IPS-18c (cell line): ENCODE data around the gene NDEL1.
A peak's percentile ranks its signal among the peaks of the same experiment; 100 is the strongest.
"Not testable (repeated sequence)": the region's sequence is repeated elsewhere in the genome, so short reads cannot be mapped to it uniquely, and the experiment has no call there.

Experiments
- H3K4me3 ChIP-seq: 2 replicates; pipeline ENCODE4 v1.7.0; 2013; ENCODE audit warnings: low read depth, mild to moderate bottlenecking, low read length, moderate library complexity; ENCODE audit not compliant: insufficient read depth
- H3K9me3 ChIP-seq: one replicate; pipeline ENCODE4 v1.6.1; 2013; ENCODE audit warnings: mild to moderate bottlenecking, low read length, moderate library complexity; ENCODE audit not compliant: control insufficient read depth, insufficient read depth

Gene NDEL1, protein sequence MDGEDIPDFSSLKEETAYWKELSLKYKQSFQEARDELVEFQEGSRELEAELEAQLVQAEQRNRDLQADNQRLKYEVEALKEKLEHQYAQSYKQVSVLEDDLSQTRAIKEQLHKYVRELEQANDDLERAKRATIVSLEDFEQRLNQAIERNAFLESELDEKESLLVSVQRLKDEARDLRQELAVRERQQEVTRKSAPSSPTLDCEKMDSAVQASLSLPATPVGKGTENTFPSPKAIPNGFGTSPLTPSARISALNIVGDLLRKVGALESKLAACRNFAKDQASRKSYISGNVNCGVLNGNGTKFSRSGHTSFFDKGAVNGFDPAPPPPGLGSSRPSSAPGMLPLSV

DNA sequence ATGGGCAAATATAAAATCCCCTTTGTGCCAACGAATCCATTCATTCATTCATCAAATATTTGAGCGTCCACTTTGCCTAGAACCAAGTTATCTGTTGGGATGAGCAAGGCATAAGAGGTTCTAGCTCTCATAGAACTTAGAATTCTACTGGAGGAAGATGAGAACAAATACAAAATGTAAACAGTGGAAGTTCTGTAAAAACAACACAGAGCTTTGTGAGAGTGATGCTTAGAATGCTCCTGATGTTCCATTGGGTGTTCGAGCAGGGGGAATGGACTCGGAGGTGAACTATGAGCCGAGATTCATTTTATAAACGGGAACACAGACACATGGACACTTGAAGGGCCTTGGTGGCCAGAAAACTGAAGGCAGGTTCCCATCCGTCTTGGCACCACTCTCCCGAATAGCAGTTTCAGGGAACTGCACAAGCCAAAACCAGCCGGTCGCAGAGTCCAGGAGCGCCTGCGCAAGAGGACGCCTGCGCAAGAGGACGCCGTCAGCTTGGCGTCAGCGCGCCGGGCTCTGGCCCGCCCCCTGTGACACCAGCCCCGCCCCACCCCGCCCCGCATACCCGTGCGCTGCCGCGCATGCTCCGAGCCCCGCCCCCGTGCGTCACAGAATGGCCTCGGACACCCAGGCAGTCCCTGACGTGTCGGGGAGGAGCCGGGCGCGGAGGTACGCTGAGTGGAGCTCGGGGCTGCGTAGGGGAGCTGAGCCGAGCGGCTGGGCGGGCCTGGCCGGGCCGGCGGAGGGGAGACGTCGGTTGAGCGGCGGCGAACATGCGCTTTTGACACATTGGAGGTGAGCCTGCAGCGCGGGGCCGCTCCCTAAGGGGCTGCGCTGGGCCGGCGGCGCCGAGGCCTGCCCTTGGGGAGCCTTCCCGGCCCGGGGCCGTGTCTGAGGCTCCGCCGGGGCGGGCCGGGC, at the start of gene NDEL1:
Gene NDEL1, plus strand, starts transcription at position 640 of the 924 bp plus-strand sequence. CDS start 8,388 bp downstream, outside the sequence.
- peak within 1 kb of the TSS; percentile 84 for H3K4me3 ChIP-seq

DNA sequence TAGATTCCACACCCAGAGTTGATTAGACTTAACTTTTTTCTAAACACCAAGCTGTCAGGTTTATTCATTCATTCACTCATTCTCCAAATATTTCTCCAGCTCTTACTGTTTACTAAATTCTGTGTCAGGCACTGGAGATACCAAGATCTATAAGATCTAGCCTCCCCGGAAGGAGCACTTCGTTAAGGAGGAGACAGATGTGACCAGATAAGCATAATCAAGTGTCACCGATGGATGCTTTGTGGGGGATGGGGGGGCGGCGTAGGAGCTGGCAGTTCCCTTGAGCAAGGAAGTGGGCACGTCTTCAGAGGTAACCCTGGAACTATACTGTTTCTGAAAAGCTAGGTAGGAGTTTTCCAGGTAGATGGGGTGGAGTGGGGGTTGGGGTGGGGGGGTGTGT, 48.8 kb upstream of the NDEL1 start:
- no peaks in the 10 kb centered on the region for H3K9me3 ChIP-seq
- H3K4me3 ChIP-seq = no peak overlapping the region

More for the DNA sequence above, at the start of gene NDEL1:
- H3K9me3 ChIP-seq = no peaks in the 10 kb centered on the region

DNA sequence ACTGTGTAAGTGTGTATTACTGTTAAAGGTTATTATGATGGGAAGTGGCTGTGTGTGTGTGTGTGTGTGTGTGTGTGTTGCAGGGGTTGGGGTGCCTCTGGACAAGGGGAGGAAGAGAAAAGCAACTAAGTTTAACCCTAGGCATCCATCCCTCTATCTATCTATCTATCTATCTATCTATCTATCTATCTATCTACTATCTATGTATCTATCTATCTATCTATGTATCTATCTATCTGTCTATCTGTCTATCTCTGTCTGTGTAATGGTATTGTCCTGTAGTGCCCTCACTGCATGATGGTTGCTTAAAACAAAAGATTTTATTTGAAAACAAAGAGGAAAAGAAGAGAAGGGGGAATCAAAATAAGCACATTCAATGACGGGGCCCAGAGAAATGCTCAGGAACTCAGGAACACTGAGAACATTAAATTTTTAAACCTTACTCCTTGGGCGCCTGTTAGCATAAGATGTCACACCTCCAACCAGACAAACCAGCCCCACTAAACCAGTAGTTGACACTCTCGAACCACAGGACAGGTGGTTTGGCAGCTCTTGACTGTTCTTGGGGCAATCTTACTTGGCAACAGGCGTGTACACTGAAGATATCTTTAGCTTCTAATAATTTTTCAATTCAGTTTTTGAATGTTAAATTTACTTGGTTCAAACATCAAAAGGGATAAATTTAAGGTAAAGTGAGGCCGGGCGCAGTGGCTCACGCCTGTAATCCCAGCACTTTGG, 47.6 kb upstream of the NDEL1 start:
- Histone ChIP-seq H3K9me3 (no peaks in the 10 kb centered on the region), H3K4me3 (no peak overlapping the region)

DNA sequence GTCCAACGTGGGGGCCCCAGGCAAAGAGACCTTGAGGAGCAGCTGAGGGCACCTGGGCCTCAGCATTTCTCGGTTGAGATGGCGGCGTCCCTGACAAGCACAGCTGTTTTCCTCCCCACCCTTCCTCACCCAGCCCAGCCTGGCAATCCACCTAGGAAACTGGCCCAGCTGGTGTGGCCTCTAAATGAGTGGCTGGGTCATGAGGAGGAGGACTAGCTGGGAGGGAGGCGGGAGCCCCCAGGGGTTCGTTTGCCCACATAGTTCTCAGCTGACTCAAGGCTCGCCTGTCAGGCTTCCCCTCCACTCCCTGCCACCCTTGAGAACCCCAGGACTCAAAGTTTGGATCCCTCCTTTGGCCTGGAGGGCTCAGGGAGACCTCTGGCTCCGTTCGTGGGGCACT, 44.0 kb upstream of the NDEL1 start:
- H3K9me3 ChIP-seq = no peaks in the 10 kb centered on the region
- H3K4me3 ChIP-seq = no peak overlapping the region

DNA sequence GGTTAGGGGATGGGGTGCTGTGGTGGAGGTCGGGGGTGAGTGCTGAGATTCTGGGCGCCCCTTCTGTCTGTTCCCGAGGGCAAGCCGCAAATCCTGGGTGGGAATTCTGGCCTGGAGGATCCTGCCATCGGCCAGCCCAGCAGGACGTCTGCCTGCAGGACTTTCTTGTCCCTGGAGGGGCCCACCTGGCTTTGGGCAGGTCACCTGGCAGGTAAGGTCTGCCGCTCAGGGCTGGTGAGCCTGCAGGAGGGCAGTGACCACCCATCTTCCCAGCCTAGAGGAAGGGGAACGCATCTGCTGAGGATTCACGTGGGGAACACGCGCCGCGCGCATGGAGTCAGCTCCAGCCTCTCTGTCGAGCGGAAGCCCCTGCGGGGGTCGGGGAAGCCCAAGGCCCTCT, 43.4 kb upstream of the NDEL1 start:
- Histone ChIP-seq H3K9me3 (no peaks in the 10 kb centered on the region), H3K4me3 (no peak overlapping the region)

DNA sequence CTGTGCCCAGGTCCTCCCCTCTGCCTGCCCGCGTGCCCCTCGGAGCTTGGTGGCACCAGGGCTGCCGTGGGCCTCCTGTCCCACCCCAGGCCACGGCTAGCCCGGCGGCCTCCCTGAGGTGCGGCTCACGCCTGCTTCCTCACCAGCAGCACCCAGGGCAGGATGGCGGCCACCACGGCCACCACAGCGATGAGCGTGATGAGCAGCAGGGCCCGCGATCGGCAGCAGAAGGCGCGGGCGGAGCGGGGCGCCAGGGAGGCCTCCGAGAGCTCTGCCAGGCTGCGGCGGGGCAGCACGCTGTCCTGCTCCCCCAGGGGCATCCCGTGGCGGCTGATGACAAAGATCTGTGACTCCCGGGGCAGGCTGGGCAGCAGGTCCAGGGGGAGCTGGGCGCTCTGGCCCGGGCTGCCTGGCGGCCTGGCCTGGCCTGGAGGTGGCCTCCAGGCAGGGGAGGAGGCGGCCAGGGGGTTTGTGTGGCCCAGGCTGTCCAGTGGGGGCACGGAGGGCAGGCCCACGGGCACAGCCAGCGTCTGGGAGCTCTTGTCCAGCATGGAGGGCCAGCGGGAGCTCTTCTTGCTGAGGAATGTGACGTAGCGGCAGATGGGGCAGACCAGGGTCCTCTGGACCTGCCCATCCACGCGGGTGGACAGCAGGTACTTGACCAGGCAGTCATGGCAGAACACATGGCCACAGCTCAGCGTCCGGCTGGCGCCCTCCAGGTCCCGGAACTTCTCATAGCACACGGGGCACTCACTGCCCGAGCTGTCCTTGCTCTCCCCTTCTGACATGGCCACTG, 42.8 kb upstream of the NDEL1 start:
- Histone ChIP-seq H3K4me3 (no peak overlapping the region), H3K9me3 (no peaks in the 10 kb centered on the region)

DNA sequence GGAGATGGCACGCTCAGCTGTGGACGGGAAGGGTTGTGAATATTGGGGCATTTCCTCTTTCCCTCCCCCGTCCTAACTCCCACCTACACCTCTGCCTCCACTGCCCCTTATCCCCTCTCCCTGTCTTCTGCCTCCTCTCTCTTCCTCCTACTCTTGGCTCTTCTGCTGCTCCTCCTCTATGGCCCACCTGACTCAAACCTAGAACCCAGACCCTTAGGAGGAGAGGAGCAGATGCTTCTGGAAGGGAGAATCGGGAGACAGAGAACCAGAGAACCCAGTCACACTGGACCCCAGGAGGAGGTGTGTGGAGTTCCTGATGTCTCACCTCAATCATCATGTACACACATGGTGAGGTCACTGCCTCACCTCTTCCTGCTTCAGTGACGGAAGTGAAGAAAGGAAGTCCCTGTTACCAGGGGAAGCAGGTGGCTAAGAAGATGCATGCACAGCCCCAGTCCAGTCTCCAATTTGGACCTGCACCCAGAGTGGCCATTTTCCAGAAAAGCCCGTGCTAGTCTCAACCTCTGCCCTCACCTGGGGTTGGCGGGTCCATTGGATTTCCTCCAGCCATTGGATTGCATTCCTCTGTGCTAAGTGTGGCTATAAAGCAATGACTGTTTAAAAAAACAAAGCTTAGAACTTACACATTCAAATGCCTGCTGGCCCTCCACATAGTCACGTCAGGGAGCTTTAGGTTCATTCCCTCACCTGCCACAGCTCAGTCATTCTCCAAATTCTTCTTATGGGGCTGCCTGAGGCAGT, 42.0 kb upstream of the NDEL1 start:
- Histone ChIP-seq H3K9me3 (no peaks in the 10 kb centered on the region), H3K4me3 (no peak overlapping the region)

DNA sequence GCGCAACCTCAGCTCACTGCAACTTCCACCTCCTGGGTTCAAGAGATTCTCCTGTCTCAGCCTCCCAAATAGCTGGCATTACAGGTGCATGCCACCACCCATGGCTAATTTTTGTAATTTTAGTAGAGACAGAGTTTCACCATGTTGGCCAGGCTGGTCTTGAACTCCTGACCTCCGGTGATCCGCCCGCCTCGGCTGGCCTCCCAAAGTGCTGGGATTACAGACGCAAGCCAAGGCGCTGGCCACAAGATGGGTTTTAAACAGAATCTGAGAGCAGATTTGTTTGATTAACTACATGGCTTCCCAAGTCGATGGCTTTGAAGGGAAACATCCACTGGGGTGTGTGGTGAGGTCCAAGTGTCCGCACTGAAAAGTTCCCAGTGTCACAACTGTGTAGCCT, 41.2 kb upstream of the NDEL1 start:
- H3K4me3 ChIP-seq, H3K9me3 ChIP-seq: not testable (repeated sequence)

DNA sequence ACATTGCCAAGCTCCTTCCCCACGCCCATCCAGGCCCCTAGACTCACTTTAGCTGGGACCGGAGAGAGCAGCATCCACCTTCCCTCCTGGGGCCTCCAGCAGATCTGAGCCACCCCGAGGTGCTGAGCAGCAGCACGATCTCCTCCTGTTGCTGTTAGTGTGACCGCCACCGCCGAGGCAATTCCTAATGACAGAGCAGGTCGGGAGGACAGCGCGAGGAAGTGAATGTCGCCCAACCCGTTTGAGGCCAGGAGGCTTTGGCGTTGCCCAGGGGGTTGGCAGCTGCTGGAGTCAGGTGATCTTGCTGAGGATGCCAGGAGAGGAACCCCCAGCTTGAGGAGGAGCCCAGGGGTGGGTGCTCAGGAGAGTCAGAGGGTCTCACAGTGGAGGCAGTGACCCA, 38.0 kb upstream of the NDEL1 start, which contains the start of gene RNF222:
Gene RNF222, minus strand, starts transcription at position 192 of the 400 bp plus-strand sequence. CDS start 4,366 bp downstream, outside the sequence.
- H3K4me3 ChIP-seq = no peak within 1 kb of the TSS
- H3K9me3 ChIP-seq = no peaks in the 10 kb centered on the region

DNA sequence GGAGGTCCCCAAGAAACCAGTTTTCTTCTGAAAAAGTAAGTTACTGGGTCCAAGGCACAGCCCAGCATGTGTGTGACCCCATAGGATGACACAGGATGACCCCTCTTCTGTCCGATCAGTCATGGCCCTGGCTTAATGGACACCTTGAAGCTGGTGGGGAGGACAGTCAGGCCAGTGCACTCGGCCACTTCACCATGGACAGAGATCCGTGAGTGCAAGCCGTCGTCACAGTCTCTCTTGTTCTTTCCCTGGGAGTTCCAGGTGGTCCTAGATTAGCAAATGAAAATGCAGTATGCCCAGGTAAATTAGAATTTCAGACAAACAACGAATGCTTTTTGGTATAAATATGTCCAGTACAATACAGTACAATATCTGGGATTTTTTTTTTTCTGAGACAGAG, 36.7 kb upstream of the NDEL1 start:
- Histone ChIP-seq H3K9me3 (no peaks in the 10 kb centered on the region), H3K4me3 (no peak overlapping the region)

DNA sequence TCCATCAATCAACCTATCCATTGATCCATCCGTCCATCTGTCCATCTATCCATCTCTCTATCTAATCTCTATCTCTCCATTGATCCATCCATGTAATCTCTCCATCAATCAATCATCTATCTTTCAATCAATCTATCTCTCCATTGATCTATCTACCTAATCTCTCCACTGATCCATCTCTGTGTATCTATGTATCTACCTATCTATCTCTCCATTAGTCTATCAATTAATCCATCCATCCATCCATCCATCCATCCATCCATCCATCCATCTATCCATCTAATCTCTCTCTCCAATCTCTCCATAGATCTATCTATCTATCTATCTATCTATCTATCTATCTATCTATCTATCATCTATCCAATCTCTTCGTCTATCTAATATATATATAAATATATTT, 34.6 kb upstream of the NDEL1 start:
- Histone ChIP-seq H3K4me3 (no peak overlapping the region), H3K9me3 (no peaks in the 10 kb centered on the region)

DNA sequence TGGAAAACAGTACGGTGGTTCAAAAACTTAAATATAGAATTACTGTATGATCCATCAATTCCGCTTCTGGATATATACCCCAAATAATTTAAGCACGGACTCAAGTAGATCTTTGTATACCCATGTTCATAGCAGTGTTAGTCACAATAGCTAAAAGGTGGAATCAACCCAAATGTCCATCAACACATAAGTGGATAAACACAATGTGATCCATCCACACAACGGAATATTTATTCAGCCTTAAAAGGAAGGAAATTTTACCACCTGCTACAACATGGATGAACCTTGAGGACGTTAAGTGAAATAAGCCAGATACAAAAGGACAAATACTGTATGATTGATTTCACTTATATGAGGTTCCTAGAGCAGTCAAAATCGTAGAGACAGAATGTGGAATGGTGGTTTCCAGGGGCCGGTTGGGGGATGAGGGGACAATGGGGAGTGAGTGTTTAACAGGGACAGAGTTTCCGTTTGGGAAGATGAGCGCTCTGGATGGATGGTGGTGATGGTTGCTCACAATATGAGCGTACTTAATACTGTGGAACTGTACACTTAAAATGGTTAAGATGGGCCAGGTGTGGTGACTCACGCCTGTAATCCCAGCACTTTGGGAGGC, 32.7 kb upstream of the NDEL1 start:
- no peak overlapping the region for H3K4me3 ChIP-seq

DNA sequence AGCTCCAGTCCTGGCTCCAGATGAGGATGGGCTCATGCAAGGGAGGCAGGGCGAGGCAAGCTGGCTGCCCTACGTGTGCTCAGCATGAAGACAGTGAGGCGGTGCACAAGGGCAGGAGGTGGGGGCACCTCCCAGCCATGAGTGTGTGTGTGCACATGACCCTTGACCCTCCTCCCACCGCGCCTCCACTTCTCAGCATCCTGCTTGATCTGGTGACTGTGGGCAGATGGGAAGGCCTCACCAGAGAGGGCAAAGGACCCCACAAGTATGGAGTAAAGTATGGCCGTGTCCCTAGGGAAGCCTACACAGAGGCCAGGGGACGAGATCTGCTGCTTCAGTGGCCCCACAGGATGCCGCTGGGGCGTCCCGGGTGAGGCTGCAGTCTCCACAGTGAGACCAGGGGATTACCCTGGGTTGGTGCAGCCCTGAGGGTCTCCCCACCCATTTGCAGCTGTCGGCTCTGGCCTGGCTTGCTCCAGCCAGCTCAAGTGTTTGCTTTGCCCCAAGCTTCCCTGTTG, 30.1 kb upstream of the NDEL1 start:
- Histone ChIP-seq H3K9me3 (no peaks in the 10 kb centered on the region), H3K4me3 (no peak overlapping the region)

More for the DNA sequence above, 32.7 kb upstream of the NDEL1 start:
- H3K9me3 ChIP-seq = no peaks in the 10 kb centered on the region

DNA sequence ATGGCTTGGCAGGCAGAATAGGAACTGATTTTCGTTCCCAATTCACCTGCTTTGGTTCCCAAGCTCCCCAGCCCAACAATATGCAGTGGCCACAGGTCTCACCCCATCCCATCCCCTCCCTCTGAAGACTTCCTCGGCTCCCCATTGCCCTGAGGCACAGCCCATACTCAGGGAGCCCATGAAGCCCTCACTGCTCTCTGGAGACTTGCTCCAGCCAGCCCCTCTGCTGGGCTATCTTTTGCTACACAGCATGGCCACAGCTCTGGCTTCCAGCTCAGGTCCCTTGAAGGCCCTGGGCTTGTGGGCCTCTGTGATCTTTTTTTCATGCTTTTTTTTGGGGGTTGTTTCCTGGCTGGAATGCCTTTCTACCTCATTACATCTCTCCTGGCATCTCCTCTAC, 29.5 kb upstream of the NDEL1 start:
- no peaks in the 10 kb centered on the region for H3K9me3 ChIP-seq

DNA sequence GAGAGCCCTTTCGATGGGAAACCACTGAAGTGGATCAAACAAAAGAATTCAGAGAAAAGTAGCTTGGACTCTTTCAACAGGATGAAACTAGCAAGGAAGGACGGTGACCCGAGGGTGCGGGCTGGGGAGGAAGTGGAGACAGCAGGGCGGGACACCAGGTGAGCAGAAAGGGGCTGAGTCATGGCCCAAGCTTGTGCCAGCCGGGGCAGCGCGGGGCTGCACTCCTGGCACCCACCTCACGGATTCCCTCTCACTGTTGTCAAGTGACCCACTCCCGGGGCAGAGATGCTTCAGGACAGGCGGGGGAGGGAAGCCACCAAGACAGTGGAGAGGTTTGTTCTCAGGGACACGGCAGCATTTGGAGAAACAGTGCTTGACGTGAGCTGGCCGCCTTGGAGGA, 27.3 kb upstream of the NDEL1 start:
- no peaks in the 10 kb centered on the region for H3K9me3 ChIP-seq
- no peak overlapping the region for H3K4me3 ChIP-seq

More for the DNA sequence above, 29.5 kb upstream of the NDEL1 start:
- H3K4me3 ChIP-seq = no peak overlapping the region
